Measurements from ENCODE around the gene MTAP.

MTAP gene

DNA sequence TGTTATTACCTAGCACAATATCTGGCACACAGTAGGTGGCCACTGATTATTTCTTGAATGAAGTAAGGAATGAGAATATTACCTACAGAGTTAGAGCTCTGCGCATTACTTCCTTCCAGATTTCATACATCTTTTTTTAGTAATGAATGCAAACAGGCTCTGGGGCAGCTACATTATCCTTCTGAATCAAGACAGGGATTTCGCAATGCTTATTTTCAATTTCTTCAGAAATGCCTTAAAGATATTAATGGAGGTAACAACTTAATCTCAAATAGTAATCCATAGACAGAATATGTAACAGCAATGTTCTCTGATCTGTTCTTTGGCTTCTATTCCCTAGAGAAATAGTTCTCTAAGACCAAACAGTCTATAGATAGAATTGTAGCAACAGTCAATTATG, 159.1 kb downstream of the MTAP start:
- Histone ChIP-seq H4K20me1 (ENCODE audit: insufficient read depth, low read length, poor library complexity, severe bottlenecking) (no peaks in the 10 kb centered on the region), H2AFZ (ENCODE audit: low read length) (no peak overlapping the region), H3K9ac (ENCODE audit: low read depth, low read length, poor library complexity, severe bottlenecking) (no peak overlapping the region), H3K9me3 (ENCODE audit: insufficient read depth, low read depth, low read length) (no peaks in the 10 kb centered on the region), H3K4me3 (ENCODE audit: low read length, poor library complexity, severe bottlenecking) (no peak overlapping the region), H3K79me2 (ENCODE audit: insufficient read depth, low read length) (no peaks in the 10 kb centered on the region), H3K36me3 (ENCODE audit: insufficient read depth, low read length) (no peaks in the 10 kb centered on the region), H3K4me2 (ENCODE audit: low read depth, low read length, poor library complexity, severe bottlenecking) (no peak overlapping the region), H3F3A (ENCODE audit: low read depth) (no peaks in the 10 kb centered on the region), H3K4me1 (ENCODE audit: insufficient read depth, low read length, poor library complexity, severe bottlenecking) (no peaks in the 10 kb centered on the region), H3K27me3 (ENCODE audit: insufficient read depth, low read length, poor library complexity, severe bottlenecking) (no peaks in the 10 kb centered on the region), H3K9me2 (replicated peaks; ENCODE audit: low read depth, low read length) (no peaks in the 10 kb centered on the region)
- TF ChIP-seq, protein P1, sequence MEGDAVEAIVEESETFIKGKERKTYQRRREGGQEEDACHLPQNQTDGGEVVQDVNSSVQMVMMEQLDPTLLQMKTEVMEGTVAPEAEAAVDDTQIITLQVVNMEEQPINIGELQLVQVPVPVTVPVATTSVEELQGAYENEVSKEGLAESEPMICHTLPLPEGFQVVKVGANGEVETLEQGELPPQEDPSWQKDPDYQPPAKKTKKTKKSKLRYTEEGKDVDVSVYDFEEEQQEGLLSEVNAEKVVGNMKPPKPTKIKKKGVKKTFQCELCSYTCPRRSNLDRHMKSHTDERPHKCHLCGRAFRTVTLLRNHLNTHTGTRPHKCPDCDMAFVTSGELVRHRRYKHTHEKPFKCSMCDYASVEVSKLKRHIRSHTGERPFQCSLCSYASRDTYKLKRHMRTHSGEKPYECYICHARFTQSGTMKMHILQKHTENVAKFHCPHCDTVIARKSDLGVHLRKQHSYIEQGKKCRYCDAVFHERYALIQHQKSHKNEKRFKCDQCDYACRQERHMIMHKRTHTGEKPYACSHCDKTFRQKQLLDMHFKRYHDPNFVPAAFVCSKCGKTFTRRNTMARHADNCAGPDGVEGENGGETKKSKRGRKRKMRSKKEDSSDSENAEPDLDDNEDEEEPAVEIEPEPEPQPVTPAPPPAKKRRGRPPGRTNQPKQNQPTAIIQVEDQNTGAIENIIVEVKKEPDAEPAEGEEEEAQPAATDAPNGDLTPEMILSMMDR (conservative IDR thresholded peaks at IDR 0.05; ENCODE audit: low read length) = no peak
- no peak for TF ChIP-seq EZH2phosphoT487 (IDR thresholded peaks at IDR 0.05; ENCODE audit: borderline replicate concordance)

DNA sequence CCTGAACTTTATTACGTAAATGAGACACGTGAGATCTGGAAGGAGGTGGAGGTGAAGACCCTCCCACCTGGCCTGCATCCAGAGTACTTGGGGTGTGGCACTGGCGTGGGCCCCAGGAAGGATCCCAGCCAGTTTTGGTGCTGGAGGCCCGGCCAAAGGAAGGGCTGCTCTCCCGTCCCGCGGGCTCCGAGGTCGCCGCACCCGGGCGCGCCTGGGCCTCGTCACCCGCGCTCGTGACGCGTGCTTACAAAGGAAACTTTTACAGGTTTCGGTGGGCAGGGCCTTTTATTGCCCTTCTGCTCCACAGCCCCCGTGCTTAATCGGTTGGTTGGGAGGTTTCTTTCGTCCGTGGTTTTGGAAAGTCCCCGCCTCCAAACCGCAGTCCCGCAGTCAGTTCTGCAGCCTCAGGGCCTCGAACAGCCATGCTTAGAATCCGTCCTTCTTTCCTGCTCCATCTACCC, 162.5 kb downstream of the MTAP start:
- Histone ChIP-seq H3K9me3 (ENCODE audit: insufficient read depth, low read depth, low read length) (no peaks in the 10 kb centered on the region), H2AFZ (ENCODE audit: low read length) (no peak overlapping the region), H3K36me3 (ENCODE audit: insufficient read depth, low read length) (peaks cover 9% of the 10 kb centered on the region; the same call in 1 of the 2 replicates), H3K27me3 (ENCODE audit: insufficient read depth, low read length, poor library complexity, severe bottlenecking) (no peaks in the 10 kb centered on the region), H3K4me1 (ENCODE audit: insufficient read depth, low read length, poor library complexity, severe bottlenecking) (no peaks in the 10 kb centered on the region), H3K9me2 (replicated peaks; ENCODE audit: low read depth, low read length) (no peaks in the 10 kb centered on the region), H4K20me1 (ENCODE audit: insufficient read depth, low read length, poor library complexity, severe bottlenecking) (no peaks in the 10 kb centered on the region), H3K4me2 (ENCODE audit: low read depth, low read length, poor library complexity, severe bottlenecking) (no peak overlapping the region), H3K79me2 (ENCODE audit: insufficient read depth, low read length) (no peaks in the 10 kb centered on the region), H3K9ac (ENCODE audit: low read depth, low read length, poor library complexity, severe bottlenecking) (no peak overlapping the region), H3K4me3 (ENCODE audit: low read length, poor library complexity, severe bottlenecking) (no peak overlapping the region), H3F3A (ENCODE audit: low read depth) (no peaks in the 10 kb centered on the region)
- TF ChIP-seq, protein P1 (conservative IDR thresholded peaks at IDR 0.05; ENCODE audit: low read length) = no peak
- no peak for TF ChIP-seq EZH2phosphoT487 (IDR thresholded peaks at IDR 0.05; ENCODE audit: borderline replicate concordance)

DNA sequence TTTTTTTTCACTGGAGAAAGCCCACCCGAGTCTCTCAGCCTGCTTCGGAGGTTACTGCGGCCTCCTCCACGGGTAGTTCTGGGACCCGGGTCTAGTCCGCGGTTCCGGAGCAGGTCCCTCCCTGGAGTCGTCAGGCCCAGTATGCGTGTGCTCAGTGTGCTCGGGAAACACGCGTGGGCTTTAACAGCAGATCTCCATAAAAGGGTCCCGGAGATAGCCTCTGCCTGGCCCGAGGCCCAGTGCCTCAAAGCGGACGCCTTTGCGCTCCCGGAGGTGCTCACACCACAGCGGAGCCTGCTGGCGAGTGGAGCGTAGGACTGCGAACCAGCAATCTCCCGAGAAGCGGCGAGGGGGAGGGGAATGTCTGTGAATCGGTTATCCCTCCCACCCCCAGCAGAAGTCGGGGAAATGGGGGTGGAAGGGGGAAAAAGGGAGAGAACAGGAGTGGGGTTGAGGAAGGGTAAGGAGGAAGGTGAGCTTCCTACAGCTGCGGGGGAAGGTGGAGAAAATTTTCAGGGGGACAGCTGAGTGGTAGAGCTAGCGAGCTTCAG, 163.0 kb downstream of the MTAP start:
- TF ChIP-seq, protein P1 (conservative IDR thresholded peaks at IDR 0.05; ENCODE audit: low read length) = no peak
- TF ChIP-seq EZH2phosphoT487 (IDR thresholded peaks at IDR 0.05; ENCODE audit: borderline replicate concordance) = no peak
- Histone ChIP-seq H3K36me3 (ENCODE audit: insufficient read depth, low read length) (peaks cover 9% of the 10 kb centered on the region; the same call in 1 of the 2 replicates), H3K79me2 (ENCODE audit: insufficient read depth, low read length) (no peaks in the 10 kb centered on the region), H2AFZ (ENCODE audit: low read length) (no peak overlapping the region), H3K4me2 (ENCODE audit: low read depth, low read length, poor library complexity, severe bottlenecking) (no peak overlapping the region), H3K9me3 (ENCODE audit: insufficient read depth, low read depth, low read length) (no peaks in the 10 kb centered on the region), H3K9ac (ENCODE audit: low read depth, low read length, poor library complexity, severe bottlenecking) (no peak overlapping the region), H3K27me3 (ENCODE audit: insufficient read depth, low read length, poor library complexity, severe bottlenecking) (no peaks in the 10 kb centered on the region), H4K20me1 (ENCODE audit: insufficient read depth, low read length, poor library complexity, severe bottlenecking) (no peaks in the 10 kb centered on the region), H3F3A (ENCODE audit: low read depth) (no peaks in the 10 kb centered on the region), H3K9me2 (replicated peaks; ENCODE audit: low read depth, low read length) (no peaks in the 10 kb centered on the region), H3K4me1 (ENCODE audit: insufficient read depth, low read length, poor library complexity, severe bottlenecking) (no peaks in the 10 kb centered on the region), H3K4me3 (ENCODE audit: low read length, poor library complexity, severe bottlenecking) (no peak overlapping the region)
